GM12878 (cell line): ENCODE measurements around the gene OR2AG2. TPM values are rescaled to one million over a fixed set of nuclear protein-coding genes. Genes with fewer than 3 reads are reported as not detected.

Experiments
- ATAC-seq: fragments of 200-7000 bp; cut with Tn5 transposase; 3 replicates; pipeline ENCODE4 v1.9.1; 2020; ENCODE audit warnings: mild to moderate bottlenecking, moderate library complexity
- BruUV-seq: library from RNA; stranded (reverse); fragments of 400-500 nt; replicated peaks from 2 replicates; lab custom pipeline; 2021; lab: Mats Ljungman, UMichigan
- CTCF ChIA-PET: fragments of 300-600 bp; sonication (Branson Sonifier 250); formaldehyde crosslinking; extraction: SDS; loops from one replicate; lab custom pipeline; 2021; ENCODE audit warnings: inconsistent platforms; lab: Yijun Ruan, JAX
- POLR2A ChIA-PET: fragments of 350-600 bp; formaldehyde crosslinking; extraction: SDS; loops from one replicate; lab custom pipeline; 2021; ENCODE audit warnings: inconsistent platforms; lab: Charles Lee
- RAD21 ChIA-PET: fragments of 300-600 bp; sonication (Branson Sonifier 250); formaldehyde crosslinking; loops from one replicate; lab custom pipeline; 2023; ENCODE audit warnings: antibody characterized with exemption; ENCODE audit not compliant: unreplicated experiment; lab: Charles Lee
- SMC1A ChIA-PET: fragments of 300-600 bp; sonication (Branson Sonifier 250); formaldehyde crosslinking; loops from one replicate; lab custom pipeline; 2023; ENCODE audit not compliant: unreplicated experiment, uncharacterized antibody; lab: Charles Lee
- DNase-seq: peaks from one replicate; pipeline ENCODE4 v3.0.0-alpha.2; 2011; ENCODE audit warnings: low read depth, low spot score
- FAIRE-seq: peaks from 3 replicates; lab custom pipeline; 2011; peaks lifted over from hg19 to GRCh38; lab: Jason Lieb, UNC
- H2AFZ ChIP-seq: 2 replicates; pipeline ENCODE4 v1.6.0; 2011; ENCODE audit warnings: low read depth, low read length, control low read depth; ENCODE audit not compliant: control insufficient read depth
- H3K27ac ChIP-seq: 2 replicates; pipeline ENCODE4 v1.5.1; 2011; ENCODE audit warnings: control low read depth; ENCODE audit not compliant: control insufficient read depth, insufficient read depth
- H3K27me3 ChIP-seq, 2 experiments: replicated peaks in 1 of 2; 2 replicates each; pipeline versions ENCODE4 v1.6.0 to v1.6.1; 2011; ENCODE audit warnings: low read length in 1 of 2; ENCODE audit not compliant: control insufficient read depth in 2 of 2, insufficient read depth in 2 of 2
- H3K36me3 ChIP-seq, 2 experiments: 2 replicates each; pipeline ENCODE4 v1.5.1; 2011; ENCODE audit warnings: low read length in 1 of 2; ENCODE audit not compliant: control insufficient read depth in 2 of 2, insufficient read depth in 2 of 2
- H3K4me1 ChIP-seq: 2 replicates; pipeline ENCODE4 v1.6.1; 2011; ENCODE audit warnings: mild to moderate bottlenecking, low read length, moderate library complexity, mixed read lengths; ENCODE audit not compliant: control insufficient read depth, insufficient read depth
- H3K4me2 ChIP-seq: 2 replicates; pipeline ENCODE4 v1.6.0; 2011; ENCODE audit warnings: control low read depth; ENCODE audit not compliant: control insufficient read depth, insufficient read depth
- H3K4me3 ChIP-seq: fragments of 200-600 bp; sonication (generic); 2 replicates; pipeline ENCODE4 v1.5.1; 2016
- H3K79me2 ChIP-seq: 2 replicates; pipeline ENCODE4 v1.6.0; 2011; ENCODE audit warnings: low read length; ENCODE audit not compliant: control insufficient read depth, insufficient read depth
- H3K9ac ChIP-seq: 2 replicates; pipeline ENCODE4 v1.8.0; 2011; ENCODE audit warnings: low read length, control low read depth, mixed read lengths; ENCODE audit not compliant: control insufficient read depth, insufficient read depth
- H3K9me3 ChIP-seq: replicated peaks from 3 replicates; pipeline ENCODE4 v1.5.1; 2011; ENCODE audit warnings: mild to moderate bottlenecking, low read length; ENCODE audit not compliant: control insufficient read depth, insufficient read depth
- H4K20me1 ChIP-seq: 2 replicates; pipeline ENCODE4 v1.6.0; 2011; ENCODE audit not compliant: control insufficient read depth, insufficient read depth
- GATAD2B ChIP-seq: fragments of 450-650 bp; conservative IDR thresholded peaks from 2 replicates; pipeline ENCODE4 v1.6.1; 2017; ENCODE audit warnings: low read depth, mild to moderate bottlenecking, moderate library complexity
- NR2F1 ChIP-seq: fragments of 450-650 bp; conservative IDR thresholded peaks from 2 replicates; pipeline ENCODE4 v1.6.1; 2017; ENCODE audit warnings: mild to moderate bottlenecking
- PML ChIP-seq: IDR thresholded peaks from 2 replicates; pipeline ENCODE4 v1.6.1; 2012; ENCODE audit warnings: low read length, inconsistent platforms
- POLR2AphosphoS5 ChIP-seq: IDR thresholded peaks from 2 replicates; pipeline ENCODE4 v1.6.1; 2011; ENCODE audit warnings: mild to moderate bottlenecking, low read length, inconsistent platforms
- RAD51 ChIP-seq: fragments of 450-650 bp; IDR thresholded peaks from 2 replicates; pipeline ENCODE4 v1.6.1; 2016; ENCODE audit warnings: moderate library complexity, mild to moderate bottlenecking, inconsistent platforms
- TBL1XR1 ChIP-seq: IDR thresholded peaks from 2 replicates; pipeline ENCODE4 v1.6.1; 2012; ENCODE audit warnings: low read depth, low read length, improper control_type of control experiment
- ZNF384 ChIP-seq: IDR thresholded peaks from 2 replicates; pipeline ENCODE4 v1.6.1; 2012; ENCODE audit warnings: low read depth, mild to moderate bottlenecking, low read length, improper control_type of control experiment, borderline replicate concordance
- WGBS: methylation state at CpG from one replicate; pipeline ENCODE4 v1.1.6; 2016; ENCODE audit warnings: low lambda C conversion rate; ENCODE audit not compliant: insufficient replicate concordance, insufficient coverage; ENCODE audit errors: missing lambda C conversion rate; 5-methylcytosine and 5-hydroxymethylcytosine counted together
- in situ Hi-C: fragments of 300-500 bp; cut with MboI; formaldehyde crosslinking; loops from 9 replicates; pipeline ENCODE4 v1.14.3; 2018; ENCODE audit warnings: mixed read lengths
- intact Hi-C: fragments of 100-400 bp; cut with micrococcal nuclease; formaldehyde crosslinking; loops from one replicate; pipeline ENCODE4 v1.14.2; 2022; ENCODE audit not compliant: unreplicated experiment
- polyA plus RNA-seq, 11 experiments: library from polyadenylated mRNA; depleted of rRNA in 4 of 11; unstranded in 6 of 11; stranded (reverse) in 5 of 11; fragments of >200 nt; fragmentation: Nextera tagmentation in 4 of 11; fragmentation: Illumina TruSeq in 1 of 11; extraction: Ambion mirVana in 4 of 11; extraction: Trizol in 1 of 11; gene quantifications; 1 replicate in 1 of 11; 2 replicates in 10 of 11; pipeline versions ENCODE4 v1.2.1 to v1.2.3, GENCODE V29; 2011 to 2016; ENCODE audit warnings: inconsistent platforms in 2 of 11, missing spikeins in 2 of 11, low read depth in 1 of 11
- total RNA-seq, 4 experiments: library from RNA; depleted of rRNA in 3 of 4; stranded (reverse); fragments of >200 nt in 3 of 4; fragmentation: Illumina TruSeq in 1 of 4; extraction: Trizol in 1 of 4; gene quantifications; 2 replicates each; pipeline versions ENCODE4 v1.2.1 to v1.2.3, GENCODE V29; 2013 to 2021
- TF ChIP-seq, protein P1 (sequence below): fragments of 450-650 bp; formaldehyde crosslinking; IDR thresholded peaks from 2 replicates; pipeline ENCODE4 v1.5.0; 2022; ENCODE audit warnings: mild to moderate bottlenecking, missing genetic modification characterization
- TF ChIP-seq, protein P2 (sequence below): IDR thresholded peaks from 2 replicates; pipeline ENCODE4 v1.6.1; 2011; ENCODE audit warnings: mild to moderate bottlenecking, low read depth, low read length, moderate library complexity; ENCODE audit not compliant: insufficient replicate concordance

OR2AG2 gene
- total and polyA plus RNA-seq, 10 of the 15 experiments (the other 5 are each of a cell fraction or from before 2014, with no cell fraction given), result 0.01 to 0.09 (median 0.07) TPM; not detected in 6

DNA sequence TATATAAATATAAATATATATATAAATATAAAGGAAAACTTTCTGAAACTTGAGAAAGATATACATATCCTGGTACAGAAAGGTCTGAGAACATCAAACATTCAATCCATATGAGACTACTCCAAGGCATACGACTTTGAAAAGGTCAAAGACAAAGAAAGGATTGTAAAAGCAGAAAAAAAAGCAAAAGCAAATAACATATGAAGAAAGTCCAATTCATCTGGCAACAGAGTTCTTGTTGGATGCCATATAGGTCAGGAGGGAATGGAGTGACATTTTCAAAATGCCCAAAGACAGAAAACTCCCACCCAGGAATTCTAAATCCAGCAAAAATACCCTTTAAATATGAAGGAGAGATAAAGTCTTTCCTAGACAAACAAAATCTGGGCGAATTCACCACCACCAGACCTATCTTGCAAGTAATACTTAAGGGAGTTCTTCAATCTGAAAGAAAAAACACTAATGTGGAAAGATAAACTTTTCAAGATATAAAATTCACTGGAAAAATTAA lies 46.3 kb downstream of the OR2AG2 start (continued):
- TF ChIP-seq, protein P1, sequence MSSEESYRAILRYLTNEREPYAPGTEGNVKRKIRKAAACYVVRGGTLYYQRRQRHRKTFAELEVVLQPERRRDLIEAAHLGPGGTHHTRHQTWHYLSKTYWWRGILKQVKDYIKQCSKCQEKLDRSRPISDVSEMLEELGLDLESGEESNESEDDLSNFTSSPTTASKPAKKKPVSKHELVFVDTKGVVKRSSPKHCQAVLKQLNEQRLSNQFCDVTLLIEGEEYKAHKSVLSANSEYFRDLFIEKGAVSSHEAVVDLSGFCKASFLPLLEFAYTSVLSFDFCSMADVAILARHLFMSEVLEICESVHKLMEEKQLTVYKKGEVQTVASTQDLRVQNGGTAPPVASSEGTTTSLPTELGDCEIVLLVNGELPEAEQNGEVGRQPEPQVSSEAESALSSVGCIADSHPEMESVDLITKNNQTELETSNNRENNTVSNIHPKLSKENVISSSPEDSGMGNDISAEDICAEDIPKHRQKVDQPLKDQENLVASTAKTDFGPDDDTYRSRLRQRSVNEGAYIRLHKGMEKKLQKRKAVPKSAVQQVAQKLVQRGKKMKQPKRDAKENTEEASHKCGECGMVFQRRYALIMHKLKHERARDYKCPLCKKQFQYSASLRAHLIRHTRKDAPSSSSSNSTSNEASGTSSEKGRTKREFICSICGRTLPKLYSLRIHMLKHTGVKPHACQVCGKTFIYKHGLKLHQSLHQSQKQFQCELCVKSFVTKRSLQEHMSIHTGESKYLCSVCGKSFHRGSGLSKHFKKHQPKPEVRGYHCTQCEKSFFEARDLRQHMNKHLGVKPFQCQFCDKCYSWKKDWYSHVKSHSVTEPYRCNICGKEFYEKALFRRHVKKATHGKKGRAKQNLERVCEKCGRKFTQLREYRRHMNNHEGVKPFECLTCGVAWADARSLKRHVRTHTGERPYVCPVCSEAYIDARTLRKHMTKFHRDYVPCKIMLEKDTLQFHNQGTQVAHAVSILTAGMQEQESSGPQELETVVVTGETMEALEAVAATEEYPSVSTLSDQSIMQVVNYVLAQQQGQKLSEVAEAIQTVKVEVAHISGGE (CRISPR knock-in tag), result no peak
- no peak for TF ChIP-seq PML
- no peak for TF ChIP-seq NR2F1

DNA sequence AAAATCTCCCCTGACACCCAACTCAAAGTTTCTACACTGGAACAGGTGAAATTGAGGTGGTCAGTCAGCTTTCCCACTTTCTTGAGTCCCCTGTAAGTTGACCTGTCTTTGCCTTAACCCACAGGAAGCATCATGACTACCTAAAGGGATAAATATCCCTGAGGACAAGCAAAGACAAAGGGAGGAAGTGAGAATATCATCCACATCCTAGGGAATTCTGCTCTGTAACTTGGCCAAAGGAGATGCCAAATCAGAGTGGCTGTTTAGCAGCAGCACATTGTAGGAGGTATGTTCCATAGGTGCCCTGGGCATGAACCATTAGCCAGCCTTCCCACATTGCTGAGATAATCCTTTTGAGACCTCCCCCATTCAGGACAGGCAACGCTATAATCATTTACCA lies 47.8 kb downstream of the OR2AG2 start:
- no peak for FAIRE-seq
- Histone ChIP-seq H4K20me1 (no peaks in the 10 kb centered on the region), H3K4me2 (no peak overlapping the region)

More for the DNA sequence above, 47.8 kb downstream of the OR2AG2 start:
- H3K4me3 ChIP-seq, result no peak overlapping the region
- TF ChIP-seq POLR2AphosphoS5, result no peak
- no peak for TF ChIP-seq TBL1XR1
- TF ChIP-seq, protein P2, sequence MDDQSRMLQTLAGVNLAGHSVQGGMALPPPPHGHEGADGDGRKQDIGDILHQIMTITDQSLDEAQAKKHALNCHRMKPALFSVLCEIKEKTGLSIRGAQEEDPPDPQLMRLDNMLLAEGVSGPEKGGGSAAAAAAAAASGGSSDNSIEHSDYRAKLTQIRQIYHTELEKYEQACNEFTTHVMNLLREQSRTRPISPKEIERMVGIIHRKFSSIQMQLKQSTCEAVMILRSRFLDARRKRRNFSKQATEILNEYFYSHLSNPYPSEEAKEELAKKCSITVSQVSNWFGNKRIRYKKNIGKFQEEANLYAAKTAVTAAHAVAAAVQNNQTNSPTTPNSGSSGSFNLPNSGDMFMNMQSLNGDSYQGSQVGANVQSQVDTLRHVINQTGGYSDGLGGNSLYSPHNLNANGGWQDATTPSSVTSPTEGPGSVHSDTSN, result no peak
- no peak for TF ChIP-seq RAD51
- no peak for TF ChIP-seq ZNF384
- no peak for TF ChIP-seq GATAD2B
- 96% methylated on average over 1 of the region's 1 CpG for WGBS
- intact Hi-C loops, result no loop called here
- in situ Hi-C loops, result no loop called here
- ChIA-PET SMC1A (interaction anchor here (1.8 kb wide), 1 partner anchor 22 kb away, joined by 6 read pairs; no protein-coding TSS in a partner anchor), CTCF (interaction anchor here (0.8 to 3.4 kb wide), 4 partner anchors 8 to 31 kb away, joined by 4 to 18 read pairs (median 10); no protein-coding TSS in a partner anchor), RAD21 (no interaction called here), POLR2A (no interaction called here)
- H3K9ac ChIP-seq, result no peak overlapping the region
- H3K36me3 ChIP-seq, result peaks cover 2 to 33% of the 10 kb centered on the region in 2 experiments; a peak in 3 of 4 replicates
- DNase-seq, result no peak
- H3K27me3 ChIP-seq, result no peaks in the 10 kb centered on the region
- ATAC-seq, result no peak
- peaks cover 5% of the 10 kb centered on the region; the same call in 2 of the 3 replicates for H3K9me3 ChIP-seq
- BruUV-seq, result no TSS peak
- no peak overlapping the region for H2AFZ ChIP-seq
- no peak overlapping the region for H3K27ac ChIP-seq
- H3K4me1 ChIP-seq, result no peaks in the 10 kb centered on the region
- H3K79me2 ChIP-seq, result peaks cover 6% of the 10 kb centered on the region
